Eye (tissue), 1 donor: ENCODE measurements around the gene MCRS1.
"Not testable (repeated sequence)": the region's sequence is repeated elsewhere in the genome, so short reads cannot be mapped to it uniquely, and the experiment has no call there.

ENCODE experiments used
- DNase-seq: peaks from one replicate; pipeline ENCODE4 v3.0.0-alpha.2; 2015

The MCRS1 gene

DNA sequence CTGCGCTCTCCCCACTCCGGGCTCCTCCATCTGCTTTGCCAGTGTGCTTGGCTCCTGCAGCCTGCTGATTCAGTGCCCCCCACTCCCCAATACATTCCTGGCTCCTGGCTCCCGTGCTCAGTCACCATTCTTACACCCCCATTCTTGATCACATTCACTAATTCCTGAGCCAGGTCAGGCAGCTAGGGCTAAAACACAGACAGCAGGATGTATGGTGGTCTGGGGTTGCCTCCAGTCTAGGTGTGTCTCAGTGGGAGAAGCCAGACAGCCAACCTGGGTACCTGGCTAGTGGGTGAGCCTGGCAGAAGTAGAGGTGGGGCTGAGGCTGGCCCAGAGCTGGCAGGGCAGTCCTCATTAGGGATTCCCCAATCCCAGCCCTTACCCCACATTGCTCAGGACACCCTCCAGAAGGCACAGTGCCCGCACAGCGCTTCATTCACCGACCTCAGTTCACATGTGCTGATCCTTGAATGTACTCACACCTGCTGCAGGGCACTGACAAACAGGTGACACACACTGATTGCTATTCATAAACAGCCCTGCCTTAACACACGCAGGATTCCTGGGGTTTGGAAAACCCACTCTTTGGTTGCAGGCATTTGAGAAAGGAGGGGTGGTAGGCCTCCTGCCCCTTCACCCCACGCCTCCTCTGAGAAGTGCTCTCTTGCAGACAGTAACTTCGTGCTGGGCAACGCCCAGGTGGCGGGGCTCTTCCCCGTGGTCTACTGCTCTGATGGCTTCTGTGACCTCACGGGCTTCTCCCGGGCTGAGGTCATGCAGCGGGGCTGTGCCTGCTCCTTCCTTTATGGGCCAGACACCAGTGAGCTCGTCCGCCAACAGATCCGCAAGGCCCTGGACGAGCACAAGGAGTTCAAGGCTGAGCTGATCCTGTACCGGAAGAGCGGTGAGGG, 27.5 kb downstream of the MCRS1 start:
- DNase-seq: no peak

DNA sequence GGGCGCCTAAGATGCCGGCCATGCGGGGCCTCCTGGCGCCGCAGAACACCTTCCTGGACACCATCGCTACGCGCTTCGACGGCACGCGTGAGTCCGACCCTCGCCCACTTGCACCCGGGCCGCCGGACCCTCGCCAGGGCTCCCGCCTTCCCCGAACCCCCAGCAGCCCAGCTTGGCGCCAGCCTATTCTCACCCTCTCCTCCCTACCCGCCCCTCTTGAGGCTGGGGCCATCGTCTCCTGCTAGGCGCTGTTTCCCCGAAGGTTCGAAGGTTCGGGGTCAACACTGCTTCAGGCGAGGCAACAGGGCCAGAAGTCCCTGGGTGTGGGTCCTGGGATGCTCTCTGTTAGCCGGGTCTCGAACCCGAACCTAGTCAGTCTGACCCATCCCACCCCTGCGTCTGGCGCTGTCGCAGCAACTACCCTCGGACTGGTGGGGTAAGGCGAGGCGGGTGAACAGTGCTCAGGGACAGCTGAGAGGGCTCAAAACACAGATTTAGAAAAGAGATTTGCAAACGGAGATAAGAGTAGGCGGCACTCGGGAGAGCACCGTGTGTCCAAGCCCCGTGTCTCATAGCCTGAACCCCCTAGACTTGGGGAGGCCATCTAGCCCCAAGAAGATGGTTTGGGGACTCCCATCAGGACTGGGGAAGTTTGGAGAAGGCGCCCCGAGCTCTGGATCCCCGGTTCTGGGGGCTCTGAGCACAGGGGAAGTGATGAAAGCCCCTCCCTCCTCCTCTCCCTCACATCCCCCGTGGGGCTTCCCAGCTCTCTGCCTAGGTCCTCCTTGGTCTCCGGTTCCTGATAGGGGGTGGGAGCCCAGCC, 28.3 kb downstream of the MCRS1 start:
- DNase-seq: no peak

DNA sequence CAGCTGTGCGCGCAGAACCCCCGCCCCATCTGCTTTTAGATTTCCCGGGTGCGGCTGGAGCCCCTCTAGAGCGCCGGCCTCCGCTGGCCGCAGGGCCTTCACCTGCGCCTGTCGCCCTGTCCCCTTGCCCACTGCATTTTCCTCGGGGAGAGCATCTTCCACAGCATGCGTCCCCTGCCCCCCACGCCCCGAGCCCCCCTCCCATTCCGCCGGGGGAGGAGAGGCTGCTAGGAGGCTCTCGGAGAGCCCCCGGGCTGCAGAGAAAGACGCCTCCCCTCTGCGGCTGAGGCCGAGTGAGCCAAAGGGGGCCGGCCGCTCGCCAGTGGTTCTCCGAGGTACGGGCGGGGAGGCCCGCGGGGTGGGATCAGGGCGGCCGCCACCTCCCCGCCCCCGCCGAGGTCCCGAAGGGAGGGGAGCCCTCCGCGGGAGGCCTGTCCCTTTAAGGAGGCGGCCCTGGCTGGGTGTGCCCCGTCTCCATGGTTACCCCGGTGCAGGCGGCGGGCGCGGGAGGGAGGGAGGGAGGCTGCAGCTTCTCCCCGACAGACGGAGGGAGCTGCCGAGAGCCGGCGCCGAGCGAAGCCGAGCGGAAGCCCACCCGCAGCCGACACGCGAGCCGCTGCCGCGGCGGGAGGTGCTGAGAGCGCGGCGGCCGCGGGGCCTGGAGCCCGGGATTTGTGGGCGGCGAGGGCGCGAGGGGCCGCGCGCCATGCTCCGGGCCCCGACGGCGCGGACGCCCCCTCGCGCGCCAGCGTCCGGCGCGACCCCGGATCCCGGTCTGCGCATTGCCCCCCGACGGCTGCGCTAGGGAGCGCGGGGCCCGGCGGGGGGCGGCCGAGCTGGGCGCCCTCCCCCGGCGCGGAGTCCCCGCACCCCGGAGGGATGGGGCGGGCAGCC, 29.2 kb downstream of the MCRS1 start, which contains the start of gene KCNH3:
TSS of gene KCNH3 (plus strand) at position 521 of the 894 bp plus-strand sequence. CDS start 387 bp downstream, outside the sequence.
- peak; percentile 88 for DNase-seq

DNA sequence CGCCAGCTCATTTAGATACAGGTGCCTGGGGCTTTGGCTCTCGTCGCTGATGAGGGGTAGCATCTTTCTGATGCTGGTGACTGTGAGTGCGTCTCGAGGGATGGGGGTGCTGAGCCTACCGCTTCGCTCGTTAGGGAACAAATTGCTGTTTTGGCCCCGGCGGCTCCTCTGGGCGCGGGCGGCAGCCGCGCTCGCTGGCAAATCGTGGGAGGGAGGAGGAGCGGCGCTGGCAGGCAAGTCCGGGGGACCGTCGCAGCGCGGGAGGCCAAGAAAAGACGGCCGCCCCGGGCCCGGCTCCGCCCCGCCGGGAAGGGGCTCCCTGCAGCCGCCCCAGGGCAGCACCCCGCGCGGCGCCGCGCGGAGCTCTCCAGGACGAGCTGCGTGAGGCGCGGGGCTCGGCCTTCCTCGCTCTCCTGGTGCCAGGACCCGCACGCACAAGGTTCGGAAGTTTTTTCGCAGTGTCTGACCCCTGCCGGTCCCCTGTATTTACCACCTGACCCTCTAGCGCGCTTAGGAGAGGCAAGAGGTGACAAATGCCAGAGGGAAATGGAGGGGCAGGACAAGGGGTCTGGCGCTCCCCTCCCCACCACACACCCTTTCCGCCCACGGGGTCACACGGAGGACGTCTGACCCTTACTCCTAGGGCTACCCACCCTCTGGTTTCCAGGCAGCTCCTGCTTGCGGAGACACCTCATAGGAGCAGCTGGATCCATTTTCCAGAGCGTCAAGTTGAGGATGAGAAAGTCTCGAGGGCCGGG, 30.0 kb downstream of the MCRS1 start:
- peak; percentile 51 for DNase-seq

DNA sequence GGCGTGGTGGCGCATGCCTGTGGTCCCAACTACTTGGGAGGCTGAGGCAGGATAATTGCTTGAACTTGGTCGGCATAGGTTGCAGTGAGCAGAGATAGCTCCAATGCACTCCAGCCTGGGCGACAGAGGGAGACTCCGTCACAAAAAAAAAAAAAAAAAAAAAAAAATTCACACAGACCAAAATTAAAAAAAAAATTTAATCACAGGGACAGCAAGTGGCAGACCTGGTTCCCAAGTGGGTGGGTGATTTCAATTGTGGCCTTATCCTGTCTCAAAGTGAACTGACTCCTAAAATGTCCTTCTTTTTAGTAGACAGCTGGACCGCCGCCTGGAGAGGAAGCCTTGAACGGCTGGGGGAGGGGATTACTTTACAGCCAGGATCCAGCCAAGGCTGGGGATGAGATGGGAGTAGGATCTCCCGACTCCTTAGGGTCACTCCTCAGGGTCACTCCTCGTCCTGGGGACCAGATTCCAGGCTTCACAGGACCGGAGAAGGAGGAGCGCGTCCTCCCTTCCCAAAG, 30.7 kb downstream of the MCRS1 start:
- DNase-seq: peak; percentile 67

DNA sequence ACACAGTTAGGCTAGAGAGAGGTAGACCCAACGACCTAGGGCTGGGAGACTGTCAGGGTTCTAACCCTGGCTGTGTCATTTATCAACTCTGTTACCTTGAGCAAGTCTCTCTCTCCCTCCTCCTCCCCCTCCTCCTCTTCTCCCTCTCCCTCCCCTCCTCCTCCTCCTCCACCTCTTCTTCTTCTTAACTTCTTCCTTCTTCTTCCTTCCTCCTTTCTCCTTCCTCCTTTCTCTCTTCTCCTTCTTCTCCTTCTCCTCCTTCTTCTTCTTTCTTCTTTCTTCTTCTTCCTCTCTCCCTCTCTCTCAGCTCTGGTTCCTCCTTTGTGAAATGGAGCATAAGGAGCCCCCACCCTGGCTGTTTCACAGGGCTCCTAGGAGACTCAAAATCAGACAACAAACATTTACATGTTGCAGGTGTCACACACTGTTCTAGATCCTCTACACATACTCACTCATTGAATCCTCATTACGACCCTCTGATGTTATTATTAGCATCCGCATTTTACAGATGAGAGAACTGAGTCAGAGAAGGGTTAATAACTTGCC, 31.3 kb downstream of the MCRS1 start:
- no peak for DNase-seq

DNA sequence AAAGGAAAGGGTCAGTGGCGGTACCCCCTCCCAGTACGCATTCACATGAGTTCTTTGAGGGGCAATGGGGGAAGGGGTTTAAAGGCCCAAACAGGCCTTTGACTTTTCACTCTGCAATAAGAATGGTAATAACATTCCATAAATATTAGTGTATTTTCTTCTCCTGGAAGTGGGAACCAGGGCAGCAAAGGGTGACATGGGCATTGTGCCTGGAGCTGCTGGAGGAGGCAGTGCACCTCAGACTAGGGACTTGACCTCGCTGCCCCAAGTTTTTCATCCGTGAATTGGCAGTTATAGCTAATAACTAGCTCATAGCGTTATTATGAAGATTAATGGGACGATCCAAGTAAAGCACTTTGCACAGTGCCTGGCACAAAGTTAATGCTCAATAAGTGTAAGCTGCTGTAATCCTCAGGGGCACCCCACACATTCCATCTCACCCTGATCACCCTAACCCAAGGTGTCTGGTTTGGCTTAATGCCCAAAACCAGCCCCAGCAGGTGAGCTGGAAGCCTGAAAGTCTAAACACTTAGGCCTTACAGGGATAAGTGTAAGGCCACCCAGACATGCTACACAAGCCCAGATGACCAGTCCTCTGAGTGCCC, 31.9 kb downstream of the MCRS1 start:
- DNase-seq: no peak

DNA sequence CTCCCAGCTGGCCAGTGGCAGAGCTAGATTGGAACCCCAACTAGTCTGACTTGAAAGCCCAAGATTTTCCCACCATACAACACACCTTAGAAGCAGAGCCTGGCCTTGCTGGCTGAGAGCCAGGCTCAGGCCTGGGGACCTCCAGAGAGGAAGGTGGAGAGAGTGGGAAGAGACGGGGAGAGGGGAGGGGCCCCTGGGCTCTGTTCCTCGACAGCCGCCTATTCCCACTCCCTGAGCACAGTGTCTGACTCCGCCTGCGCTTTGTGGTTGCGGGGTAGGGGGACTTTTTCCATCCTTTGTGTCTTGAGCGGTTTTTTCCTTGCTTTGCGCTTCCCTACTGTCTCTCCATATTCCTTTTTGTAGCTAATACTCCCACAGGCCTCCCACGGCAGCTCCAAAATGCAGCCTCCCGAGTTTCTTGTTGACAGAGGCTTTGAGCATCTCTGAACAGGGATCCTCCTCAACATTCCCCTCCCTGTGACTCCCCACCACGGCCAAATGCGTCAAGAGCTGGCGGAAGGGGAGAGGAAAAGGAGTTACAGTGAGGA, 33.1 kb downstream of the MCRS1 start:
- DNase-seq: no peak

DNA sequence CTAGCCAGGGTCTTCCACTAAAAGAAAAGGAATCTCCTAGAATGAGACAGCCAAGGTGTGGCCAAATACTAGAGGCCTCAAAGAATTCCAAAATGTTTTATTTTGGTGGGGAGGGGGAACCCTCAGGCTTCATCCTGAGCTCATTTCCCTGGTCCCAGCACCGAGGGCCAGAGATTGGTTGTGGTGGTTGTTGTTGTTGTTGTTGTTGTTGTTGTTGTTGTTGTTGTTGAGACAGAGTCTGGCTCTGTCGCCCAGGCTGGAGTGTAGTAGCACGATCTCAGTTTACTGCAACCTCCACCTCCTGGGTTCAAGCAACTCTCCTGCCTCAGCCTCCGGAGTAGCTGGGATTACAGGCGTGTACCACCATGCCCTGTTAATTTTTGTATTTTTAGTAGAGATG, 33.8 kb downstream of the MCRS1 start:
- not testable (repeated sequence) for DNase-seq

DNA sequence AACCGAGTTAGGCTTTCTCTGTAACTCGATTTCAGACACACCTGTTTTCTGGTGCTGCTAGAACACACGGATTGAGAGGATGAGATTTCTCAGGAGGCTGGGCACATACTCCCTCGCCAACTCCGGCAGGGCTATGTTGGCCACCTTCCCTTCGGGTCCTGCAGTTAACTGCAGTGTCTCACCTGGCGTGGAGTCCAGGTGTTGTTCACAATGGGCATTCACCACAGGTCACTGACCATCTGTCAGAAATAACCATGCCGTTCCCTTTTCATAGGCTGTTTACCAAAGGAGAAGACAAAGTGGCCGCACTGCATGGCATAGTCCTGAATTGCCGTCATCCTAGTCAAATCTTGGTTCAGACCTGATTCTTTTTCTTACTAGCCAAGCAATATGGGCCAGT, 34.6 kb downstream of the MCRS1 start:
- DNase-seq: no peak

DNA sequence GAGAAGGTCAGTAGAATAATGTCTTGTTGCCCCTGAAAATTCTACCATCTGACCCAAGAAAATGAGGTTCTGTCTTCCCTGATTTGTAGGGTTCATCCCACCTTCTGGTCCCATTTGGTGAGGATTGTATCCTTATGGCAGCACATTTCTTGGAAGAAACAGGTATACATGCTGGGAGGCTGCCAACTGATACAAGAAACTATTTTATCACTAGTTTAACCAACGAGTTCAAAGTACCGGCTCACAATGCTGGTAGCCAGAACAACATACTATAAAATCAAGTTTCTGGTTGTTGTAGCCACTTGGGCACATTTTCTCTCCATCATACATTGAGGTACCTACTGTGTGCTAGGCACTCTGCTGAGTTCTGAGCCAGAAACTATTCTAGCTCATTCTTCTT, 36.2 kb downstream of the MCRS1 start:
- no peak for DNase-seq

DNA sequence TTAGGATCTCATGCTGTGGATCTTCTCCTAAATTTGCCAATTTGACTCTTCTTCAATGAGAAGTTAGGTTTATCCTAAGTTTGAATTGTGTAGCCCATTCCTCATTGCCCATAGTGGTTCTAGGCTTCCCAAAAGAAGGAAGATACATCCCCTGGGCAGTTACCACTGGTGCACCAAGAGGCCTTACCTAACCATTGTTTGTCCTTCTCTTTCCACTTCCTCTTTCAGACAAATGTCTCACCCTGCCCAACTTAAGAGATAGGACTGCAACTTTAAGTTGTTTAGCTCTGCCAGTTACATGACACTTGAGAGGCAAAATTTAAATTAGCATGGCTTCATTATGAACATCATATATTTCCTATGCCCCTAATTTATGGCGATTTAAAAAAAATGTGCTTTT, 38.5 kb downstream of the MCRS1 start:
- no peak for DNase-seq

DNA sequence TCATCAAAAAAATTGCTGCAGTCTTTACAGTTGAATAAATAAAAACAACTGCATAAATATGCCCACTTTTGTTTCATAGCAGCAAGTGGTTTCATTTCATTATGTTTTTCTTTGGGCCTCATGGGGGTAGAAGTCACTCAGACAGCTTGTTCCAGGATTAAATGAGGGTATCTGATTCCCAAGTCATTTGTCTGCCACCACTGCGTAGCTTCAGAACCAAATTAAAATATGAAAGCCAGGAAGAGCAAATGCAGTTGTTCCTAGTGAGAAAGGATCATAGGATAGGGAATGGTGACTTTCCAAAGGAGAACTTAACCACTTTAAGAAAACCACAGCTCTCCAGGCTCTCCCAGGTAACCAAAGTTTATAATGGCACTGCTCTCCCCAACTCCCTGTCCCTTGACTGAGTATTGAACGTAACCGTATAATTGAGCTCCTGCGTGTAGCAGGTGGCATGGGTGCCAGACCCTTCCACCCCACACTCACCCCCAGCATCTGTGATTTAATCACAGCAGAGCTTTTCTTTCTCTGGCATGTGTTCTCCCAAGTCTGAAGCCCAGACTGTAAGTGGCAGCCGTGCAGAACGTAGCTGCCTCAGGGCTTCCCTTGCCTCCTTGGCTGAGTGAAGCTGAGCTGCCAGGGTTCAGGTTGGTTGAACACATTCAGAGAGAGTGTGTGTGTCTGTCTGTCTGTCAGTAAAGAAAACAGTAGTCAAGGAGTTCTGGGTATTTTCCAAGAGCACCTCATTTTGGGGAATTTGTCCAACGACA, 40.4 kb downstream of the MCRS1 start:
- DNase-seq: no peak

DNA sequence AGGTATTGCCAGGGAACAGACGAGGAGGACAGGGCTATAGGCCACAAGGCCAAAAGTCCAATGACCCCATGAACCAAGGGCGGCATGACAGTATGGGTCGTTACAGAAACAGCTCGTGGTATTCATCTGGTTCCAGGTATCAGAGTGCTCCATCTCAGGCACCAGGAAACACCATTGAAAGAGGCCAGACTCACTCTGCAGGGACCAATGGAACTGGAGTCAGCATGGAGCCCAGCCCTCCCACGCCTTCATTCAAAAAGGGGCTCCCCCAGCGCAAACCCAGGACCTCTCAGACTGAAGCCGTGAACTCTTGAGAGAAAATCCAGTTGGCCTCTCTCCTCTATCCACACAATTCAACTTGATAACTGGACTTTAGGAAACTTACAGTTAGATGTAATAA, 42.0 kb downstream of the MCRS1 start:
- DNase-seq: no peak

DNA sequence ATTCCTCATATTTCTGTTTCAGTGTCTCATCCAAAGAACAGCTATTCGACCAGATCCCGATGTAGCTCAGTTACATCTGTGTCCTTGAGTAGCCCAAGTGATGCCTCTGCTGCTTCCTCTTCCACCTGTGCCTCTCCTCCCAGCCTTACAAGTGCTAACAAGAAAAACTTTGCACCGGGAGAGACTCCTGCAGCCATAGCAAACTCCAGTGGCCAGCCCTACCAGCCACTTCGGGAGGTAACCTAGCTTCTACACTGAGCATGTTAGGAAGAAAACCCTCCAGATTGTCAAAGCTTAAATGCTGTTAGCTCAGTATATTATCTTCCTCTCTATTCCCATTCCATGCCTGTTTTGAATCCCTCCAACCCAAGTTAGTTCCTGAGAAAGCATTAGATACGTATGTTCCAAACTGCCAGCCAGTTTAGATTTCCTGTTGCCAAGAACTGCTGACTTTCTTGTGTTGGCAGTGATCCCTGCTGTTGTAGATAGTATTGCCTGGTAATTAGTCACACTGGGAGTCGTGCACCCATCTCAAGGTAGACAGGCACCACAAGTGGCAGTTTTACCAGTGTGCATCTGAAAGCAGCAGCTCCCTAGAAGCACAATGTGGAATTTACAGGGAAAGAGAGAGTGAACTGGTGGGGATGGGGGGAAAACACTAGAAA, 43.1 kb downstream of the MCRS1 start:
- DNase-seq: no peak

DNA sequence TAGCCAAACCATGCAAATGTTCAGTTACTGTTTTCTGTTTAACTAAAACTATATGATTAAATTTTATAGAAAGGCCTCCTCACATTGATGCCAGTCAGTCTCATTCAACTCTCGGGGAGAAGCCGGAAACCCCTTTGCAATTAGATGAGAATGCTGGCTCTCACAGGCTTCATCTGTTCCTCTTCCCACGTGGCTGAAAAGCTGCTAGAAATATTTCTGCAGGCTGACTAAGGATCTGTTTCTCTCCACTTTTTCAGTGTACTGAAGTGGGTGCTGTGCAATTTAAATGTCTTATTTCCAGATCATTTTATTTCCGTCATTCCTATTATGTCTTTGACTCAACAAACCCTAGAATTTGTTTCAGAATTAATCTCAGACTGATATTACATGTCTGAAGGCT, 46.6 kb downstream of the MCRS1 start:
- no peak for DNase-seq

DNA sequence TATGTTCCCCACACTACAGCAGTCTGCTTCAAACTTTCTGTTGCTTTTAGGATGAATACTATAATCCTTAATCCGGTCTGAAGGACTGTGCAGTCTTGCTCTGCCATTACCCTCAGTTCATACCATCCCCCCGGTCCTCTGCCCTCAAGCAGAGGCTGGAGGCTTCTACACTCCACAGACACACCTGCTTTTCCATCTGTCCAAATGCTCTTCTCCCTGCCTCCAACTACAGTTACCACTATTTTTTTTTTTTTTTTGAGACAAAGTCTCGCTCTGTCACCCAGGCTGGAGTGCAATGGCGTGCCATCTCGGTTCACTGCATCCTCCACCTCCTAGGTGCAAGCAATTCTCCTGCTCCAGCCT, 48.4 kb downstream of the MCRS1 start:
- DNase-seq: no peak

DNA sequence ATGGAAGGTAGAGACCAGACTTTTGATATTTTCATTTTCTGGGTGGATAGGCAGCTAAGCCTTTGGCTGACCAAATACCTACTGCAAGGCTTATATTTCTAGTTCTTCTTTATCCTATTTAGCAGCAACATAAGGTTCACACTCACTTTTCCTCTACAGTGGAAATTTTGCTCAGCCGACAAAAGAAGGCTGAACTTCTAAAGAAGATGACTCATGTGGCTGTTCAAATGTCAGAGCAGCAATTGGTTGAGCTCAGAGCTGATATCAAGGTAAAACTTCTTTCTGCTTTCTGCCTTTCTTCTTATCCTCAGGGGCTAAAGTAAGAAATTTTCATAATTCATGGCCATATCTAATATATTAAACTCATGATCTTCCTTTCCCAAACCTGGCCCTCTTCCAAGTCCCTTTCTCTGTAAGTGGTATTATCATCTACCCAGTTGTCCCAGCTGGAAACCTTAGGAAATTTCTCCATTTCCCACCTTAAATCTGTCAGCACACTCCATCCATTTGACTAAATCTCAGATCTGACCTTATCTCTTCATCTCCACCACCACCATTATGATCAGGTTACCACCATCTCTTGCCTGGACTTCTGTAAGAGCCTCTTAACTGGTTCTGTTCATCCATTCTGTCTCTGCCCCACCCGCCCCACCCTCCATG, 48.9 kb downstream of the MCRS1 start:
- DNase-seq: no peak

DNA sequence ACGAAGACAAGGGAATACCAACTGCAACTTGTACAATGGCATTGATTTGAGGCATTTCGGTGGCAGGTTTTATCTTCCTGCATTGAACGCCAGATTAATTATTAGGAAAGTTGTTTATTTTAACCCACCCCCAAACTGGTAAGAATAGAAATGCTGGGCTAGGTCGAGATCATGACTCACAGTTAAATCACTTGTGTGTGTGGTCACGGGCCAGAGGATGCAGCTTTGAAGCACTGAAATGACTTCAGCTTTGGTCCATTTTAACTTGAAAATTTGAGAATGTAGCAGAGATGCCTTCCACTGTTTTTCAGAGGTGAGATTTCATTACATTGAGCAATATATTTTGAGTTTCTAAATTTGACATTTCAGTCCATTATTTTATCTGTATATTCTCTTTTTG, 52.7 kb downstream of the MCRS1 start:
- DNase-seq: no peak
